SK-MEL-5 (cell line): ENCODE data around the gene STYXL1. TPM values are rescaled to one million over a fixed set of nuclear protein-coding genes. Genes with fewer than 3 reads are reported as not detected.
A peak's percentile ranks its signal among the peaks of the same experiment; 100 is the strongest.
"Not testable (repeated sequence)": the region's sequence is repeated elsewhere in the genome, so short reads cannot be mapped to it uniquely, and the experiment has no call there.

Experiments used
- DNase-seq: peaks from one replicate; pipeline ENCODE4 v3.0.0-alpha.2; 2016; ENCODE audit warnings: low read depth, low spot score
- in situ Hi-C: cut with HindIII; loops from 2 replicates; pipeline ENCODE4 v1.10.0; 2016; ENCODE audit warnings: low sequenced_read_pairs, high pct_unique_total_duplicates, low pct_unique_long_range_greater_than_20kb
- polyA plus RNA-seq, 2 experiments: library from polyadenylated mRNA; depleted of rRNA; stranded (reverse); fragments of >200 nt; gene quantifications; 2 replicates each; pipeline ENCODE4 v1.2.3, GENCODE V29; 2015
- total RNA-seq: library from RNA; depleted of rRNA; stranded (reverse); fragments of >200 nt; shearing (Covaris generic); gene quantifications from 2 replicates; pipeline ENCODE4 v1.2.3, GENCODE V29; 2014; rRNA removed

Gene STYXL1
- 49.0 and 56.4 TPM in 2 replicates for total RNA-seq
- polyA plus RNA-seq (2015; cell fraction: cytosol; rRNA removed), result 50.4 and 51.7 TPM in 2 replicates
- 46.8 and 56.6 TPM in 2 replicates for polyA plus RNA-seq (2015; cell fraction: nucleus; rRNA removed)

- peak; percentile 99 for DNase-seq
- in situ Hi-C loops, result no loop called here
Observed at GRCh38 chr7:76047811-76048667, at the start of gene STYXL1, which contains the start of gene MDH2. Gene STYXL1 (minus strand): TSS chr7:76048000. CDS start chr7:76030523, 17,477 bp downstream. Gene MDH2 (plus strand): TSS chr7:76048106. CDS start chr7:76048161, 55 bp downstream.

GRCh38 chr7:76095908-76096307 is 48.1 kb upstream of the STYXL1 start:
- no peak for DNase-seq
- in situ Hi-C loops, result no loop called here

GRCh38 chr7:76094326-76094725 is 46.5 kb upstream of the STYXL1 start:
- DNase-seq, in situ Hi-C loops: not testable (repeated sequence)

- DNase-seq, in situ Hi-C loops: not testable (repeated sequence)
Observed at GRCh38 chr7:76093531-76093930, 45.7 kb upstream of the STYXL1 start.

GRCh38 chr7:76091506-76091905 is 43.7 kb upstream of the STYXL1 start:
- in situ Hi-C loops, result no loop called here
- DNase-seq, result no peak

GRCh38 chr7:76089865-76090475 is 42.2 kb upstream of the STYXL1 start:
- no peak for DNase-seq
- in situ Hi-C loops, result no loop called here

GRCh38 chr7:76087362-76087791 is 39.6 kb upstream of the STYXL1 start:
- in situ Hi-C loops, result not testable (repeated sequence)
- DNase-seq, result peak; percentile 54

- in situ Hi-C loops, result no loop called here
- no peak for DNase-seq
Observed at GRCh38 chr7:76086070-76086469, 38.3 kb upstream of the STYXL1 start.

- in situ Hi-C loops, DNase-seq: not testable (repeated sequence)
Observed at GRCh38 chr7:76084115-76084514, 36.3 kb upstream of the STYXL1 start.

- no peak for DNase-seq
- in situ Hi-C loops, result no loop called here
Observed at GRCh38 chr7:76080204-76080603, 32.4 kb upstream of the STYXL1 start.

- DNase-seq, result no peak
- in situ Hi-C loops, result no loop called here
Observed at GRCh38 chr7:76077435-76077834, 29.6 kb upstream of the STYXL1 start.

- in situ Hi-C loops, result no loop called here
- no peak for DNase-seq
Observed at GRCh38 chr7:76076995-76077394, 29.2 kb upstream of the STYXL1 start.

GRCh38 chr7:76074972-76075370 is 27.2 kb upstream of the STYXL1 start:
- DNase-seq, result no peak
- in situ Hi-C loops, result no loop called here

GRCh38 chr7:76074306-76074971 is 26.6 kb upstream of the STYXL1 start:
- in situ Hi-C loops, result no loop called here
- DNase-seq, result no peak

GRCh38 chr7:76073335-76073990 is 25.7 kb upstream of the STYXL1 start:
- in situ Hi-C loops, result no loop called here
- no peak for DNase-seq

GRCh38 chr7:76072243-76073148 is 24.7 kb upstream of the STYXL1 start:
- no peak for DNase-seq
- in situ Hi-C loops, result no loop called here
